CD4-positive, alpha-beta memory T cell (primary cell): Measurements from ENCODE around the gene RPL15. TPM values are rescaled to one million over a fixed set of nuclear protein-coding genes. Genes with fewer than 3 reads are reported as not detected.

Experiments
- CTCF ChIA-PET: fragments of 350-600 bp; sonication (Branson Sonifier 250); formaldehyde crosslinking; loops from one replicate; lab custom pipeline; 2021; ENCODE audit warnings: inconsistent platforms; ENCODE audit not compliant: partially characterized antibody; lab: Charles Lee
- POLR2A ChIA-PET: fragments of 350-600 bp; sonication (Branson Sonifier 250); formaldehyde crosslinking; loops from one replicate; lab custom pipeline; 2021; ENCODE audit not compliant: partially characterized antibody; lab: Charles Lee
- DNase-seq, 5 donors: peaks; one replicate each; pipeline versions ENCODE4 v3.0.0 to v3.0.0-alpha.2; 2020 to 2022; ENCODE audit warnings: mixed read lengths in 1 of 5
- H3K27ac ChIP-seq: one replicate; pipeline ENCODE4 v1.7.0; 2013; ENCODE audit warnings: low read depth, low read length
- H3K27me3 ChIP-seq: 2 replicates; pipeline ENCODE4 v1.7.0; 2013; ENCODE audit warnings: mild to moderate bottlenecking, low read length, moderate library complexity; ENCODE audit not compliant: insufficient read depth
- H3K36me3 ChIP-seq: 2 replicates; pipeline ENCODE4 v1.7.0; 2013; ENCODE audit warnings: mild to moderate bottlenecking, low read length, moderate library complexity; ENCODE audit not compliant: insufficient read depth
- H3K4me1 ChIP-seq: 2 replicates; pipeline ENCODE4 v1.7.0; 2013; ENCODE audit warnings: mild to moderate bottlenecking, low read length, moderate library complexity; ENCODE audit not compliant: insufficient read depth
- H3K4me3 ChIP-seq, 2 donors: one replicate each; pipeline ENCODE4 v1.7.0; 2013; ENCODE audit warnings: low read length in 2 of 2, mild to moderate bottlenecking in 1 of 2
- H3K9me3 ChIP-seq, 2 donors: one replicate each; pipeline ENCODE4 v1.7.0; 2013; ENCODE audit warnings: low read length in 2 of 2, control low read depth in 1 of 2; ENCODE audit not compliant: control insufficient read depth in 1 of 2
- H3K27ac Mint-ChIP-seq, 7 donors: one replicate each; pipeline ENCODE4 v1.8.0; 2020 to 2021; ENCODE audit warnings: mixed read lengths in 7 of 7, mild to moderate bottlenecking in 6 of 7, inconsistent platforms in 3 of 7, moderate library complexity in 3 of 7
- H3K27me3 Mint-ChIP-seq, 2 donors: one replicate each; pipeline ENCODE4 v1.8.0; 2020 to 2021; ENCODE audit warnings: mixed read lengths in 2 of 2
- H3K36me3 Mint-ChIP-seq, 2 donors: one replicate each; pipeline ENCODE4 v1.8.0; 2020 to 2021; ENCODE audit warnings: mixed read lengths in 2 of 2, inconsistent platforms in 1 of 2, mild to moderate bottlenecking in 1 of 2
- H3K4me1 Mint-ChIP-seq, 4 donors: one replicate each; pipeline ENCODE4 v1.8.0; 2020 to 2021; ENCODE audit warnings: mixed read lengths in 4 of 4, mild to moderate bottlenecking in 1 of 4
- H3K4me3 Mint-ChIP-seq, 8 donors: one replicate each; pipeline ENCODE4 v1.8.0; 2020 to 2021; ENCODE audit warnings: mixed read lengths in 8 of 8, mild to moderate bottlenecking in 7 of 8, moderate library complexity in 6 of 8, inconsistent platforms in 3 of 8
- H3K9me3 Mint-ChIP-seq, 8 donors: one replicate each; pipeline ENCODE4 v1.8.0; 2020 to 2021; ENCODE audit warnings: mixed read lengths in 8 of 8, mild to moderate bottlenecking in 5 of 8, inconsistent platforms in 3 of 8, moderate library complexity in 1 of 8
- intact Hi-C: fragments of 100-400 bp; cut with micrococcal nuclease; formaldehyde crosslinking; loops from one replicate; pipeline ENCODE4 v1.15.1; 2023
- polyA plus RNA-seq, 2 donors: library from polyadenylated mRNA; unstranded; fragments of 300-500 nt; fragmentation: Illumina TruSeq; gene quantifications; one replicate each; pipeline ENCODE4 v1.2.3, GENCODE V29; 2021
- total RNA-seq, 2 experiments: library from RNA; stranded (reverse); gene quantifications; one replicate each; pipeline ENCODE4 v1.2.3, GENCODE V29; 2021

RPL15 gene
- total and polyA plus RNA-seq, 4 experiments from 2014 or later, result 1,856 to 4,720 (median 3,328) TPM

DNA sequence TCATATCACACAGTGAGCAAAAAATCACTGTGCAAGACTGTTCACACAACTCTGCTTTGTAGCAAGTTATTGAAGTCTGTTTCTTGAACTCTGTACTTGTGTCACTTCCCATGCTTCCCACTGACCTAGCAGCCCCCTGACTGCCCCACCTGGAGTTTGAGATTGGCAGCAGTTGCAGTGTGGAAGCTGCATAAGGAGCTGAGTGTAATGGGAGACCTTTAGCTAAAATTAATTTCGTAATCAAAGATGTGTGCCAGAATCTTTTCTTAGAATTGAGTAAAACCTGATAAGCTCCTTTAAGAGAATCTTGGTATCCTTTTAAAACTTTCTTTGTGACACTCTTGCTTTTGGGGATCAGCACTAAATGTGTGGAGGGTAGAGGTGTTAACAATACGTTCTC lies 43.0 kb upstream of the RPL15 start:
- no peak for DNase-seq
- no peaks in the 10 kb centered on the region for H3K27me3 ChIP-seq
- H3K4me1 ChIP-seq, result no peaks in the 10 kb centered on the region
- H3K4me3 ChIP-seq, result no peak overlapping the region
- H3K27me3 Mint-ChIP-seq, result no peaks in the 10 kb centered on the region
- H3K9me3 ChIP-seq, result no peaks in the 10 kb centered on the region
- ChIA-PET CTCF (no interaction called here), POLR2A (no interaction called here)
- H3K4me1 Mint-ChIP-seq, result peaks cover 6 to 54% (median 26%) of the 10 kb centered on the region in 4 donors
- H3K27ac ChIP-seq, result no peak overlapping the region
- H3K4me3 Mint-ChIP-seq, result no peak overlapping the region
- H3K36me3 Mint-ChIP-seq, result no peaks in the 10 kb centered on the region
- intact Hi-C loops, result no loop called here
- H3K9me3 Mint-ChIP-seq, result no peaks in the 10 kb centered on the region
- H3K36me3 ChIP-seq, result no peaks in the 10 kb centered on the region
- H3K27ac Mint-ChIP-seq, result peak overlapping the region in 3 of 7 donors; percentile 4 to 77 (median 48)

DNA sequence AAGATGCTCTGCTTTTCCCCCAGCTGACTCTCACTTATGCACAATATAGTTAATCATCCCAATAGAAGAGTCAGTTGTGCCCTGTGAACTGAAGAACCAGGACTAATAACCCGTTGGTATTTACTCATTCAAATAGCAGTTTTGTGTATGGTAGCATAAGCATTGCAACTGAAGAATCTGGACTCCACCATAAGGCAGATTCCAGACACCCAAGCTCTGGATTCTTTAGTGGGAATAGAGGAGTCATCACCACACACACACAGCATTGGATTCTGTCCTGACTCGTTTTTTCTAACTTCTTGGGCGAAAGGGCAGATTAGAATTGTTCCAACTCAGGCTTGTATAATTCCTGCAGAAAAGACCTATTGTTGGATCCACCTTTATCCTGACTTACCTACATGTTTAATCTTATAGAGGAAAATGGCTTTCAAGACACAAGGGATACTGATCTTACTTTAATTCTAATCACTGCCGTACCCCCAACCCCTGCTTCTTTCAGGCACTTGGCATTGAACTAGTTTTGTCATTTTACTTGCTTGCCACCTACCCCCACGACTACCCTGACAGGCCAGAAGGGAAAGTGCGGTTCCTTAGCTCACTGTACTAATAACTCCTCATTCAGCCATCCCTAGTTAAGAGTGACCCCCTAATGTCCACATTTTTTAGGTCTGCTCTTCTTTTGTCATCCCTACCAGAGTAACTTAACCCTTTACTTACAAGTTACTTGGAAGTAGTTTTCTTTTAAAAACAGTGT lies 42.4 kb upstream of the RPL15 start:
- no peak for DNase-seq
- Mint-ChIP-seq H3K27me3 (no peaks in the 10 kb centered on the region), H3K36me3 (peaks cover 0 to under 1% of the 10 kb centered on the region in 2 donors), H3K9me3 (no peaks in the 10 kb centered on the region), H3K27ac (peak overlapping the region in 2 of 7 donors; percentile 4 to 61), H3K4me3 (no peak overlapping the region), H3K4me1 (peaks cover 10 to 56% (median 30%) of the 10 kb centered on the region in 4 donors)
- ChIA-PET CTCF (interaction anchor here (4.4 kb wide), 1 partner anchor 15 kb away, joined by 23 read pairs; no protein-coding TSS in a partner anchor), POLR2A (no interaction called here)
- Histone ChIP-seq H3K27me3 (no peaks in the 10 kb centered on the region), H3K4me1 (no peaks in the 10 kb centered on the region), H3K27ac (no peak overlapping the region), H3K4me3 (no peak overlapping the region), H3K9me3 (no peaks in the 10 kb centered on the region), H3K36me3 (no peaks in the 10 kb centered on the region)
- intact Hi-C loops, result no loop called here

DNA sequence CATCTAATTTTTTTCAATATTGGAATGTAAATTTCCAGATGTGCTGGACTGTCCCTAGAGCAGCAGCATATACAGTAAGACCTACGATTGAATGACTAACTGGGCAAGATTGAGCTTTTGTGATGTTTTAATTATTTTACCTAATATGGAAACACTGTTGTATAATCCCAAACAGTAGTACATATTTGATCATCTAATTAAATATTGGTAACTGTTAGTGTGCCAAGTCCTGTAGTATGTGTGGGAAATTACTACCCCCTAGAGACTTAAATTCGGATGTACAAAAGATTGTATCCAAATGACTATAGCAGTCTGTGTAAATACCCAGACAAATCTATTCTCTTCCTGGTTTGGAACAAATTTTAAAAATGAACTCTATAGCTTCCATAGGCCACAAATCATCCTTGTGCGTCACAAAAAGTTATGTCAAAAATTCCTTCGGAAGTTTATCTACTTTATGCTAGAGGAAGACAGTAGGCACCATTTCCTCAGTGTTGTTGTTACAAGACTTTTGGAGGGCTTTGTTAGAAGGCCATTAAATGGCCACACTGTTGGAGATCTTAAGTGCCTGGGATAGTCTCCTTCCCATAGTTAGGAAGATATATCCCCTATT lies 41.7 kb upstream of the RPL15 start:
- Histone ChIP-seq H3K4me1 (no peaks in the 10 kb centered on the region), H3K27me3 (no peaks in the 10 kb centered on the region), H3K4me3 (no peak overlapping the region), H3K9me3 (no peaks in the 10 kb centered on the region), H3K27ac (no peak overlapping the region), H3K36me3 (no peaks in the 10 kb centered on the region)
- Mint-ChIP-seq H3K9me3 (no peaks in the 10 kb centered on the region), H3K36me3 (peaks cover 0 to 2% of the 10 kb centered on the region in 2 donors), H3K27ac (no peak overlapping the region), H3K4me1 (peaks cover 11 to 54% (median 28%) of the 10 kb centered on the region in 4 donors), H3K4me3 (no peak overlapping the region), H3K27me3 (no peaks in the 10 kb centered on the region)
- POLR2A ChIA-PET, result no interaction called here
- CTCF ChIA-PET, result interaction anchor here (4.4 kb wide), 1 partner anchor 14 kb away, joined by 23 read pairs; no protein-coding TSS in a partner anchor
- no peak for DNase-seq
- intact Hi-C loops, result no loop called here

DNA sequence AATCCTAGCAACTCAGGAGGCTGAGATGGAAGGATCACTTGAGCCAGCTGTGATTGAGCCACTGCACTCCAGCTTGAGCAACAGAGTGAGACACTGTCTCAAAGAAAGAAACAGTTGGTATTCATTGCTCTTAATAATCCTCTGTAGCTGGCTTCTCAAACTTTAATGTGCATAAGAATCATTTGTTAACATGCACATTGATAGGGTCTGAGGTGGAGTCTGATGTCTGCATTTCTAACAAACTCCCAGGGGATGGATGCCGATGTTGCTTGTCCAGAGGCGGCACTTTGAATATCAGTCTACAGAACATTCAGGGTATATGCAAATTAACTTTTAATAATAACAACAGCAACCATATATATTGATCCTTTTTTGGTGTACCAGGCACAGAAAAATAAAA lies 40.0 kb upstream of the RPL15 start:
- H3K27me3 Mint-ChIP-seq, result no peaks in the 10 kb centered on the region
- H3K27ac Mint-ChIP-seq, result peak overlapping the region in 2 of 7 donors; percentile 12 to 36
- Histone ChIP-seq H3K9me3 (no peaks in the 10 kb centered on the region), H3K4me3 (no peak overlapping the region), H3K4me1 (no peaks in the 10 kb centered on the region), H3K36me3 (no peaks in the 10 kb centered on the region), H3K27ac (no peak overlapping the region), H3K27me3 (no peaks in the 10 kb centered on the region)
- ChIA-PET CTCF (interaction anchor here (0.9 to 4.4 kb wide), 3 partner anchors 11 to 45 kb away, joined by 3 to 23 read pairs (median 3); no protein-coding TSS in a partner anchor), POLR2A (no interaction called here)
- H3K4me1 Mint-ChIP-seq, result peaks cover 15 to 60% (median 30%) of the 10 kb centered on the region in 4 donors
- H3K9me3 Mint-ChIP-seq, result no peaks in the 10 kb centered on the region
- H3K36me3 Mint-ChIP-seq, result peaks cover 5 to 7% of the 10 kb centered on the region in 2 donors
- DNase-seq, result no peak
- no peak overlapping the region for H3K4me3 Mint-ChIP-seq
- intact Hi-C loops, result no loop called here

DNA sequence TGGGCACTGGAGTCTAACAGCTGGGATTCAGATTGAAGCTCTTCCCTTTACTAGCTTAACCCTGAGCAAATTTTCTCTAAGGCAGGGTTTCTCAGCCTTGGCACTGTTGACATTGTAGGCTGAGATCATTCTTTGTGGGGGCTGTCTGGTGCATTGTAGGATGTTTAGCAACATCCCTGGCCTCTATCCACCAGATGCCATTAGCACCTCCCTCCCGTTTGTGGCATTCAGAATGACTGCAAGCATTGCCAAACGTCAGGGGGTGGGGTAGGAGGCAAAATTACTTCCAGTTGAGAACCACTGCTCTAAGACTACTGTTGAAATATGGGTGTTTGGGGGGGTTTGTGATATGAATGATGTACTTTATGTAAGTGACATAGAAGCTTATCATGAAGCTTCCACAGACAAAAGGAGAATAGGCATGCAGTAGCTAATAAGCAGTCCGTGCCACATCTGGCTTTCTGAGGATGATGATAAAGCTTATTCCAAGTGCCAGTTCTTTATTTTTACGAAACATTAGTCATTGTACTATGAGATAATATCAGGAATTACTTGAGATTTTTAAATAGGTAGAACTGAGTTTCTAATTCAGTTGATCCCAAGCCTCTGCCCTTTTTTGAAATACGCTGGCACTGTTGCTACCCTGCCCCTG lies 39.5 kb upstream of the RPL15 start:
- H3K4me1 ChIP-seq, result no peaks in the 10 kb centered on the region
- H3K4me3 ChIP-seq, result no peak overlapping the region
- H3K27me3 ChIP-seq, result no peaks in the 10 kb centered on the region
- ChIA-PET CTCF (interaction anchor here (0.9 to 4.4 kb wide), 3 partner anchors 12 to 46 kb away, joined by 3 to 23 read pairs (median 3); no protein-coding TSS in a partner anchor), POLR2A (no interaction called here)
- Mint-ChIP-seq H3K4me3 (no peak overlapping the region), H3K4me1 (peaks cover 15 to 60% (median 30%) of the 10 kb centered on the region in 4 donors), H3K27ac (peak overlapping the region in 4 of 7 donors; percentile 12 to 58 (median 42)), H3K36me3 (peaks cover 5 to 7% of the 10 kb centered on the region in 2 donors), H3K27me3 (no peaks in the 10 kb centered on the region), H3K9me3 (no peaks in the 10 kb centered on the region)
- H3K36me3 ChIP-seq, result no peaks in the 10 kb centered on the region
- DNase-seq, result no peak
- no peak overlapping the region for H3K27ac ChIP-seq
- intact Hi-C loops, result no loop called here
- H3K9me3 ChIP-seq, result no peaks in the 10 kb centered on the region

DNA sequence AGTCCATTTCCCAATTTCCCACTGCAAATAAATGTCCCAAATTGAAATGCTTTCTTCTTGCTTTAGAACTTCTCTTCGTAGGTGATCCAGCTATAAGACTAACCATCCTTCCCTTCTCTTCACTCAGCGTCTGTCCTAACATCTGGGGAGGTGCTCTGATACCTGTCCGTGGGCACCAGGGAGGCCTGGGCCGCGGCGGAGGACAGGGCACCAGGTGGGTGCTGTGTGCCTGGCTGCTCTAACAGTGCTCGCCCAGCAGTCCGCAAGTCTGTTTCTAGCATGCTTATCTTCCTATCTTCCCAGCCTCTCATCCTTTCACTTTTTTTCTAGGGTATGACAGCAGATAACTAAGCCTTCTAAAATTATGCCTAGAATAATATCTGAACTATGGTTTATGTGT lies 37.4 kb upstream of the RPL15 start:
- intact Hi-C loops, result no loop called here
- no peaks in the 10 kb centered on the region for H3K9me3 Mint-ChIP-seq
- peaks cover 15 to 56% (median 25%) of the 10 kb centered on the region in 4 donors for H3K4me1 Mint-ChIP-seq
- no peak overlapping the region for H3K4me3 Mint-ChIP-seq
- CTCF ChIA-PET, result interaction anchor here (0.9 to 1.0 kb wide), 2 partner anchors 9 to 14 kb away, joined by 3 read pairs; no protein-coding TSS in a partner anchor
- H3K27ac Mint-ChIP-seq, result peak overlapping the region in 2 of 7 donors; percentile 3 to 33
- POLR2A ChIA-PET, result no interaction called here
- peaks cover 5 to 7% of the 10 kb centered on the region in 2 donors for H3K36me3 Mint-ChIP-seq
- no peak for DNase-seq
- no peaks in the 10 kb centered on the region for H3K36me3 ChIP-seq
- no peaks in the 10 kb centered on the region for H3K4me1 ChIP-seq
- H3K27me3 Mint-ChIP-seq, result no peaks in the 10 kb centered on the region
- H3K27ac ChIP-seq, result no peak overlapping the region
- H3K27me3 ChIP-seq, result no peaks in the 10 kb centered on the region
- no peak overlapping the region for H3K4me3 ChIP-seq
- H3K9me3 ChIP-seq, result no peaks in the 10 kb centered on the region
